ENCODE measurements around the gene PTPRH. TPM values are rescaled to one million over a fixed set of nuclear protein-coding genes. Genes with fewer than 3 reads are reported as not detected.
A peak's percentile ranks its signal among the peaks of the same experiment; 100 is the strongest.

The PTPRH gene
- total and polyA plus RNA-seq, 8 donors = 0.10 to 0.63 (median 0.23) TPM

DNA sequence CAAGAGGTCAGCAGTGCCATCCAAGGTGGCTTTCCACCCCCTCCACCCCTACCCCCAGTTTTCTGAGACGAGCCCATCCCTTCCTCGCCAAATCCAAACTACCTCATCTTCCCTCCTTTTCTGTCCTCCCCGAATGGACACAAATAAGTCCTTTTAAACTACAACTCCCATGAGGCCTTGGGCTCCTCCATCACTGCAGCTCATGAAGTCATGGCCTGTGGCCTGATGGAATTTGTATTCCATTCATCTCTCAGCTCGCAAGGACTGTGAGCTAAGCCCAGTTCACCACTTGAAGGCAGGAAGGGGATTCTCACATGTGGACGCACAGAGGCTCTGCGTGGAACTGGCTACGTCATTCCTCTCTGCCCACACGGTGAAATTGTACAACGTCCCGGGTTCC lies 12.5 kb downstream of the PTPRH start:
- intact Hi-C loops (cut with DNase I) = no loop called here
- DNase-seq = no peak
- Histone ChIP-seq H3K36me3 (no peaks in the 10 kb centered on the region), H3K4me1 (no peaks in the 10 kb centered on the region), H3K9me3 (no peaks in the 10 kb centered on the region), H3K27me3 (peaks cover 0 to 80% of the 10 kb centered on the region in 2 donors), H3K4me3 (no peak overlapping the region), H3K27ac (no peak overlapping the region)
- TF ChIP-seq, protein P1, sequence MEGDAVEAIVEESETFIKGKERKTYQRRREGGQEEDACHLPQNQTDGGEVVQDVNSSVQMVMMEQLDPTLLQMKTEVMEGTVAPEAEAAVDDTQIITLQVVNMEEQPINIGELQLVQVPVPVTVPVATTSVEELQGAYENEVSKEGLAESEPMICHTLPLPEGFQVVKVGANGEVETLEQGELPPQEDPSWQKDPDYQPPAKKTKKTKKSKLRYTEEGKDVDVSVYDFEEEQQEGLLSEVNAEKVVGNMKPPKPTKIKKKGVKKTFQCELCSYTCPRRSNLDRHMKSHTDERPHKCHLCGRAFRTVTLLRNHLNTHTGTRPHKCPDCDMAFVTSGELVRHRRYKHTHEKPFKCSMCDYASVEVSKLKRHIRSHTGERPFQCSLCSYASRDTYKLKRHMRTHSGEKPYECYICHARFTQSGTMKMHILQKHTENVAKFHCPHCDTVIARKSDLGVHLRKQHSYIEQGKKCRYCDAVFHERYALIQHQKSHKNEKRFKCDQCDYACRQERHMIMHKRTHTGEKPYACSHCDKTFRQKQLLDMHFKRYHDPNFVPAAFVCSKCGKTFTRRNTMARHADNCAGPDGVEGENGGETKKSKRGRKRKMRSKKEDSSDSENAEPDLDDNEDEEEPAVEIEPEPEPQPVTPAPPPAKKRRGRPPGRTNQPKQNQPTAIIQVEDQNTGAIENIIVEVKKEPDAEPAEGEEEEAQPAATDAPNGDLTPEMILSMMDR (IDR thresholded peaks at IDR 0.05) = no peak
- ATAC-seq = no peak

DNA sequence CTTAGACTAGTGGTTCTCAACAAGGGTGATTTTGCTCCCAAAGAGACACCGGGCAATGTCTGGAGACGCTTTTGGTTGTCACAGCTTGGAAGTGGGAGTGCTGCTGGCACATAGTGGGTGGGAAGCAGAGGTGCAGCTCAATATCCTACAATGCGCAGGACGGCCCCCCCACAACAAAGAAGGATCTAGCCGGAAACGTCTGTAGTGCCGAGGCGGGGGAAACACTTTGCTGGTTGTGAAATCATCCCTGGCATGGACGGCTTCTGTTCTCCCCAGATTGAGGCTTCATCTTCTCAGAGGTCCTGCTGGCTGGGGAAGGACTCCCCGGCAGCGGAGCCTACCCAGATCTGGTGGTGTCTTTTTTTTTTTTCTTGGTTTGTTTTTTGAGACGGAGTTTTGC lies 15.8 kb downstream of the PTPRH start:
- Histone ChIP-seq H3K36me3 (no peaks in the 10 kb centered on the region), H3K27ac (no peak overlapping the region), H3K27me3 (peaks cover 0 to 53% of the 10 kb centered on the region in 2 donors), H3K4me3 (no peak overlapping the region), H3K9me3 (no peaks in the 10 kb centered on the region), H3K4me1 (no peaks in the 10 kb centered on the region)
- DNase-seq (no peak), ATAC-seq (no peak)
- intact Hi-C loops (cut with DNase I) = no loop called here
- TF ChIP-seq, protein P1 (IDR thresholded peaks at IDR 0.05) = no peak

DNA sequence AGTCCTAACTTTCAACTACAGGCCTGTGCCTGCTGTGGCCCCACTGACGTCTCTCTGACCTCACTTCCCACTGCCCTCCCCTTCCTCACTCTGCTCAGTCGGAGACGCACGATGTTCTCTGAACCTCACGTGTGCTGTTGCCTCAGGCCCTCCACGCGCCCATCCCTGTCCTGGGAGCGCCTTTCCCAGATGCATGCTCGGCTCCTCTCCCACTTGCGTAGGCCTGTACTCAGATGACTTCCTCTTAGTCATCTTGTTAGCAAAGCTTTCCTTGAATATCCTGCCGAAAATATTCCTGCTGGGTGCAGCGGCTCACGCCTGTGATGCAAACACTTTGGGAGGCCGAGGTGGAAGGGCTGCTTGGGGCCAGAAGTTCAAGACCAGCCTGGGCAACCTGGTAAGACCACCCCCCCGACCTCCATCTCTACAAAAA lies 19.9 kb downstream of the PTPRH start:
- Histone ChIP-seq H3K27me3 (peaks cover 0 to 53% of the 10 kb centered on the region in 2 donors), H3K27ac (no peak overlapping the region), H3K36me3 (no peaks in the 10 kb centered on the region), H3K4me3 (no peak overlapping the region), H3K4me1 (no peaks in the 10 kb centered on the region), H3K9me3 (no peaks in the 10 kb centered on the region)
- intact Hi-C loops (cut with DNase I) = no loop called here
- TF ChIP-seq, protein P1 (IDR thresholded peaks at IDR 0.05) = no peak
- no peak for DNase-seq
- peak; percentile 29 for ATAC-seq

DNA sequence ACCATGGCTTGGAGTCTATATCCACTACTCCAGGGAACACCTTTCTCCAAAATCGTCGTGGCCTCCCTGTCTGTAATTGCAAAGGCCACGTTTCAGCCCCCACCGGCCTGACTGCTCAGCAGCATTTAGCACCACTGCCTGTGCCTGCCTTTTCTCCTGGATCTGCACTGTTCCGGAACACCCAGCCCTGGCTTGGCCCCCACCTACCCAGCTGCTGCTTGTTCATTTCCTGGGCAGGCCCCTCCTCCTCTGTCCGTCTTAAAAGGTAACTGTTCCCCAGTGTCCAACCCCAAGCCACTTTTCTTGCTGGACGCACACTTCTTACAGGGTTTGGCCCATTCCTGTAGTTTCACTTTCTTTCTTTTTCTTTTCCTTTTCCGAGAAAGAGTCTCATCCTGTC lies 20.7 kb downstream of the PTPRH start:
- no peak overlapping the region for H3K4me3 ChIP-seq
- DNase-seq = no peak
- intact Hi-C loops (cut with DNase I) = no loop called here

DNA sequence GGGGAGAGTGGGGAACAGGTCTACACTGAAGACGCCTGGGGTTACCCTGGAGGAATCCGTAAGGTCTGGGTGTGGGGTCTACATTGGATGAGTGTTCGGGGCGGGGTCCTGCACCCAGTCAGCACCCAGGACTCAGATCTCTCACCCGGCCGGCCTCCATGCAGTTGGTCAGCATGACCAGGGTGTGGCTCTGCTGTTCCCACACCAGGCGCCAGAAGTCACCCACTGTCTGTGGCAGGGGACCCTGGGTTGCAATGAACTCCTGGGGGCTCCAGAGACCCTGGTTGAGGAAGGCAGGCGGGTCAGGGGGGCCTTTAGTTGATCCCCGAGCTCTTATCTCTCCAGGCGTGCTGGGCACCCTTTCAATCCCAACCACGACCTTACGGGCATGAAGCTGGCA lies 23.2 kb downstream of the PTPRH start:
- H3K9me3 ChIP-seq = no peaks in the 10 kb centered on the region
- DNase-seq (no peak), ATAC-seq (no peak)
- H3K27ac ChIP-seq = no peak overlapping the region
- peaks cover 6 to 58% of the 10 kb centered on the region in 2 donors for H3K27me3 ChIP-seq
- no peak overlapping the region for H3K4me3 ChIP-seq
- TF ChIP-seq, protein P1 (IDR thresholded peaks at IDR 0.05) = no peak
- H3K36me3 ChIP-seq = no peaks in the 10 kb centered on the region
- intact Hi-C loops (cut with DNase I) = no loop called here
- H3K4me1 ChIP-seq = no peaks in the 10 kb centered on the region

More for the DNA sequence above, 20.7 kb downstream of the PTPRH start:
- no peak for ATAC-seq
- H3K36me3 ChIP-seq = no peaks in the 10 kb centered on the region
- H3K27me3 ChIP-seq = peaks cover 0 to 54% of the 10 kb centered on the region in 2 donors
- TF ChIP-seq, protein P1 (IDR thresholded peaks at IDR 0.05) = no peak
- no peaks in the 10 kb centered on the region for H3K9me3 ChIP-seq
- H3K4me1 ChIP-seq = no peaks in the 10 kb centered on the region
- no peak overlapping the region for H3K27ac ChIP-seq
